ENCODE data around the gene PPP1R14C.
"Not testable (repeated sequence)": the region's sequence is repeated elsewhere in the genome, so short reads cannot be mapped to it uniquely, and the experiment has no call there.

Gene PPP1R14C

DNA sequence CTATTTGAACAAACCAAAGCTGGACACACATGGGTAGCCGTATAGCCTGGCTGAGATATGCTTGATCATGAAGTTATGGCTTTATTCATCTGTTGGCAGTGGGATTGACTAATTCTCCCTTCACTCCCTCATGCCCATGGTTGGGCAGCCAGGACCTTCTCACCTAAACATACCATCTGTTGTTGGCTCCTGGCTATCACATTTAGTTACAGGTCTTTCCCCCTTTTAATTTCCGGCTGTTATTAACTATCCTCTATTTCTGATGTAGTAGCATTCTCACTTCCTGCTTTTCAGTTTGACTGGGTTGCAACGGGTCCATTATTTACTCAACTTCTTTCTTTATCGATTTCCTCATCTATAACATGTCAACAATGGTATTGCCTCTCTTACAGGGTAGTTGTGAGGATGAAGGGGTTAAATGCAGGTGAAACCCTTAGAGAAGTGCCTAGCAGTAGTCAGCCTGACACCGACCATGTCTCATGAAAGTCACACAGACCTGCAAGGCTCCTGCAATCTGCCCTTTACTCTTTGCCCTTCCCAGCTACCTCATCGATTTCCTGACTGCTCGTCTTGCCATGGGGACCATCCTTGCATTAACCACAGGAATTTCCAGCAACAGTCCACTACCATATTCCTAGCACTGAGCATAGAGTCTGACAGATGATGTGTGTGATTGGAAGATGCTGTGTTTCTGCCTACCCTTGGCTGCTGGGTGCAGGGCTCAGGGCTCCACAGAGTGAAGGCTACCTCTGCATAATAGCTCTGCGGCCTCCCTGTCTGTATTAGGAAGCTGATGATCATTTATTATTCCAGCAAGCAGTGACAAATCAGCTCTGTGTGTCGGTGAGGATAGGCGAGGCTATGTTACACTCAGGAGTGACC is 42.2 kb downstream of the PPP1R14C start:
- Histone ChIP-seq H3K4me3 (ENCODE audit: low read depth, low read length) (no peak overlapping the region), H3K27ac (no peak overlapping the region), H3K27me3 (ENCODE audit: insufficient read depth, low read depth, severe bottlenecking) (no peaks in the 10 kb centered on the region), H3K36me3 (no peaks in the 10 kb centered on the region), H3K9me3 (ENCODE audit: severe bottlenecking) (no peaks in the 10 kb centered on the region)
- TF ChIP-seq, protein P1, sequence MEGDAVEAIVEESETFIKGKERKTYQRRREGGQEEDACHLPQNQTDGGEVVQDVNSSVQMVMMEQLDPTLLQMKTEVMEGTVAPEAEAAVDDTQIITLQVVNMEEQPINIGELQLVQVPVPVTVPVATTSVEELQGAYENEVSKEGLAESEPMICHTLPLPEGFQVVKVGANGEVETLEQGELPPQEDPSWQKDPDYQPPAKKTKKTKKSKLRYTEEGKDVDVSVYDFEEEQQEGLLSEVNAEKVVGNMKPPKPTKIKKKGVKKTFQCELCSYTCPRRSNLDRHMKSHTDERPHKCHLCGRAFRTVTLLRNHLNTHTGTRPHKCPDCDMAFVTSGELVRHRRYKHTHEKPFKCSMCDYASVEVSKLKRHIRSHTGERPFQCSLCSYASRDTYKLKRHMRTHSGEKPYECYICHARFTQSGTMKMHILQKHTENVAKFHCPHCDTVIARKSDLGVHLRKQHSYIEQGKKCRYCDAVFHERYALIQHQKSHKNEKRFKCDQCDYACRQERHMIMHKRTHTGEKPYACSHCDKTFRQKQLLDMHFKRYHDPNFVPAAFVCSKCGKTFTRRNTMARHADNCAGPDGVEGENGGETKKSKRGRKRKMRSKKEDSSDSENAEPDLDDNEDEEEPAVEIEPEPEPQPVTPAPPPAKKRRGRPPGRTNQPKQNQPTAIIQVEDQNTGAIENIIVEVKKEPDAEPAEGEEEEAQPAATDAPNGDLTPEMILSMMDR (IDR thresholded peaks at IDR 0.05; ENCODE audit: low read depth, low read length): no peak
- DNase-seq: no peak

DNA sequence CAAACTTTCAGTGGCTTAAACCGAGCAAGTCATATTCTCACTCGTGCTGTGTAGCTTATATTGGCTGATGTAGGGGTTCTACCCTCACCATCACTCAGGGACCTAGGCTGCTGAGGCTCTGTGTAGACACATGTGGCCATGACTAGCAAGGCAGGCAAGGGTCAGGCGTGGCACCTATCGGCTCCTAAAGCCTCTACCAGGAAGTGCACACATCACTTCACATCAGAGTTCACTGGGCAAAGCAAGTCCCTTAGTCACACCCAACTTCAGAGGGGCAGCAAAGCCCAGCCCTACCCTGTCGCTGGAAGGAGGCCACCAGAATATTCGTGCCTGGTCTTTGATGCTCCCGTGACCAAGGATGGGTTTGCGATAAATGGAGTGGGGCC is 42.9 kb downstream of the PPP1R14C start:
- H3K4me3 ChIP-seq (ENCODE audit: low read depth, low read length): no peak overlapping the region
- H3K9me3 ChIP-seq (ENCODE audit: severe bottlenecking): no peaks in the 10 kb centered on the region
- H3K27me3 ChIP-seq (ENCODE audit: insufficient read depth, low read depth, severe bottlenecking): no peaks in the 10 kb centered on the region
- TF ChIP-seq, protein P1 (IDR thresholded peaks at IDR 0.05; ENCODE audit: low read depth, low read length): no peak
- H3K27ac ChIP-seq: no peak overlapping the region
- no peak for DNase-seq
- H3K36me3 ChIP-seq: no peaks in the 10 kb centered on the region

DNA sequence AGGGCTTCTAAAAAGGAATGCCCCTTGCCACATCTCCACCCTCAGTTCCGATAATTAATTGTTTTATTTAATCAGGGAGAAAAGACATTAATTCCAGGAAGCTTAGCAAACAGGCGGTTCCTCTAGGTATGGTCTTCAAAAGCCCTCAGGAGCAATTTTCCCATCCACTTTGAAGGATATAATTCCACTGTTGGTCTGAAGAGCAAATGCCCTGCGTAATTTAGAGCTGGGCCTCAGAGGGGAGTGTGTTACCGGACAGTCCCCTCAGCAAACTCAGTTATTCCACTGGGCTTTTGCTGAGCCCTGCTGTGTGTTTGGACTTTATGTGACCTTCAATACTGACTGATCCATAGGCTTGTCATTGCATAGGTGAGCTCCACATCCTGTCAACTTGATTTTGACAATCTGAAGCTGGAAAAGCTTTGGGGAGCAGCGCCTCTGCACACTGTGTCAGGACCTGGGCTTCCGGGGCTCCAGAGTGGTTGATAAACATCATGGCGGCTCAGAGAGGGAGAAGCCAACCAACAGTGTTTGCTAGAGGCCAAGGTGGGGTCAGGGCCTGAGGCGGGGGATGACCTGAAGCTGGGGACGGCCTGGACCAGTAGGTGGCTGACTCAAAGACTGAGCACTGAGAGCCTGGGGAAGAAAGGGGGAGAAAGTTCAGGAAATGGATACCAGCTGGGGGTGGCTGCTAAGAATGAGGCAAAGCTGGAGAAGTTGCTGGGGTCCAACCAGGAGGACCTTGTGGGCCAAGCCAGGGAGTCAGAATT is 43.5 kb downstream of the PPP1R14C start:
- Histone ChIP-seq H3K4me3 (ENCODE audit: low read depth, low read length) (no peak overlapping the region), H3K36me3 (no peaks in the 10 kb centered on the region), H3K9me3 (ENCODE audit: severe bottlenecking) (no peaks in the 10 kb centered on the region), H3K27ac (no peak overlapping the region), H3K27me3 (ENCODE audit: insufficient read depth, low read depth, severe bottlenecking) (no peaks in the 10 kb centered on the region)
- no peak for DNase-seq
- TF ChIP-seq, protein P1 (IDR thresholded peaks at IDR 0.05; ENCODE audit: low read depth, low read length): no peak

DNA sequence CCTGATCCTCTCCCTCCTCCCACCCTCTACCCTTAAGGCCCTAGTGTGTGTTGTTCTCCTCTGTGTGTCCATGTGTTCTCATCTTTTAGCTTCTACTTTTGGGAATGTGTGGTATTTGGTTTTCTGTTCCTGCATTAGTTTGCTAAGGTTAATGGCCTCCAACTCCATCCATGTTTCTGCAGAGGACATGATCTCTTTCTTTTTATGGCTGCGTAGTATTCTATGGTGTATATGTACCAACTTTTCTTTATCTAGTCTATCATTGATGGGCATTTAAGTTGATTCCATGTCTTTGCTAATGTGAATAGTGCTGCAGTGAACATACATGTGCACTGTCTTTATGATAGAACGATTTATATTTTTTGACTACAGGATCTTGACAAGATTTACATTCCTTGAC is 44.6 kb downstream of the PPP1R14C start:
- H3K4me3 ChIP-seq (ENCODE audit: low read depth, low read length); H3K9me3 ChIP-seq (ENCODE audit: severe bottlenecking); H3K36me3 ChIP-seq; DNase-seq; H3K27ac ChIP-seq; H3K27me3 ChIP-seq (ENCODE audit: insufficient read depth, low read depth, severe bottlenecking): not testable (repeated sequence)

DNA sequence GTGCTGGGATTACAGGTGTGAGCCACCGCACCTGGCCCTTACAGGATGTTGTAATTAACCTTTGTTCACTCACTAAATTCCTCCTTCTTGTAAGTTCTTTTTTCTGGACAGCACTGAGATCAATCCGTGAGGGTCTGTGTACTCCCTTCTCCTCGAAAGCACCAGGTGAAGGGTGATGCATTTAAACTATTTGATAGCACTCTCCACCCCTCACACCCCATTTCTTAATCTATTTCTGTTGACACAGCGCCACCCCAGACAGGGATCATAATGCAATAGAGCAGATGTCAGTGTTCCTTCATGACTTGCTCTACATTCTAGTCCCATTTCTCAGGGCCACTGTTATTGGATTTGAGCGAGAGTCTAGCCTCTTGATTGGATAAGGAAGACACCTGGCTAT is 46.3 kb downstream of the PPP1R14C start:
- TF ChIP-seq, protein P1 (IDR thresholded peaks at IDR 0.05; ENCODE audit: low read depth, low read length): no peak
- Histone ChIP-seq H3K27ac (no peak overlapping the region), H3K9me3 (ENCODE audit: severe bottlenecking) (no peaks in the 10 kb centered on the region), H3K27me3 (ENCODE audit: insufficient read depth, low read depth, severe bottlenecking) (no peaks in the 10 kb centered on the region), H3K4me3 (ENCODE audit: low read depth, low read length) (no peak overlapping the region), H3K36me3 (no peaks in the 10 kb centered on the region)
- DNase-seq: no peak

DNA sequence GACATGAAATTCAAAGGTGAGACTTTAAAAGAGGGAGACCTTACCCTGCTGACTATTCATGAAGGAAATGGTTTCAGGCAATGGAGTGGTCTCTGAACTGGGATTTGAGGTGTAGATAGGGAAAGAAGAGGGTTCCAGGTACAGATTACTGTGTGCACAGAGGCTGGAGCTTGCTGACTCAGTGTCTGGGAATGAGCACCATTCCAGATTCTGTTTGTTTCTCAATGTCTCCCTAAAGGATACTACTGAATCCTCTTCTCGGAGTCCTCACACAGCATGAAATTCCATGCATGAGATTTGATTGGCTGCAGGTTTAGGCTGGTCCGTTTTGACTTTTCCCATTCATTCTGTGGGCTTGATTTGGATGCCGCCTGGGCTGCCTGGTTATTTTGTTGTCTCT is 49.0 kb downstream of the PPP1R14C start:
- H3K4me3 ChIP-seq (ENCODE audit: low read depth, low read length): no peak overlapping the region
- no peak for DNase-seq
- H3K36me3 ChIP-seq: no peaks in the 10 kb centered on the region
- TF ChIP-seq, protein P1 (IDR thresholded peaks at IDR 0.05; ENCODE audit: low read depth, low read length): no peak
- no peaks in the 10 kb centered on the region for H3K27me3 ChIP-seq (ENCODE audit: insufficient read depth, low read depth, severe bottlenecking)
- H3K27ac ChIP-seq: no peak overlapping the region
- H3K9me3 ChIP-seq (ENCODE audit: severe bottlenecking): no peaks in the 10 kb centered on the region
